GM21619 (cell line): Measurements from ENCODE around the gene LONP2.
A peak's percentile ranks its signal among the peaks of the same experiment; 100 is the strongest.
"Not testable (repeated sequence)": the region's sequence is repeated elsewhere in the genome, so short reads cannot be mapped to it uniquely, and the experiment has no call there.

Experiments
- ATAC-seq: cut with Tn5 transposase; IDR thresholded peaks from one replicate; pipeline ENCODE4 v1.9.1; 2021; ENCODE audit not compliant: unreplicated experiment

Gene LONP2

GRCh38 chr16:48330189-48330840 is 86.2 kb downstream of the LONP2 start:
- ATAC-seq: no peak

DNA sequence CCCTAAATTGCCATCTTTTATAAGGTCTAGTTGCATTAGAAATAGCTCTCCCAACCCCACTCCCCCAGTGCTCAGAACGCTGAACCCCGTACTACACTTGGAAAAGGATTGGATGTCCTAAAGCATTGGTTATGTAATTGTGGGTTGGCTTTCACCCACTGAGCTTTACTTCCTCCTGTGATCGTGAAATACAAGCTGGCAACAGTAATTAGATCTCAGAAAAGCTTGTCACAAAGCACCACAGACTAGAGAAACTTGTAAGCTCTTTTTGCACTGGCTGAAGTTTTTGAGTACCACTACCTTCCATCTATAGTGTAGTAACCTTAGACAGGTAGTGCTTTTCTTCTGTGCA is 86.7 kb downstream of the LONP2 start:
- ATAC-seq: no peak

- no peak for ATAC-seq
Measured at GRCh38 chr16:48332978-48333377, 88.9 kb downstream of the LONP2 start.

DNA sequence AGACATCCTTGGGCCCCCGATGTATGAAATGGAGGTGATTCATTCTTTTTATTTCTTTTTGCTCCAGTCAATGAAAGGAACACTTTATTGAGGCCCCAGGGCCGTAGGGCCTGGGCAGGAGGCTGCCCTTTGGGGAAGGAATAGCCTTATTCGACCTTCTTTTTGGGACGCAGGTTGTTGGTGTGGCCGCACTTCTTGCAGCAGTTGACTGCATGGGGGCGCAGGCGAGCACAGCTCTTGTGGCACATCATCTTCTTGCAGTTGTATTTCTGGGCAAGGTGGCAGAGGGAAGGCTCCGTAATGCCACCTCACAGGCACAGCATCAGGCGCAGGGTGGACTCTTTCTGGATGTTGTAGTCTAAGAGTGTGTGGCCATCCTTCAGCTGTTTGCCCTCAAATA is 90.2 kb downstream of the LONP2 start:
- ATAC-seq: no peak

GRCh38 chr16:48335961-48336360 is 91.9 kb downstream of the LONP2 start:
- ATAC-seq: no peak

GRCh38 chr16:48340054-48340453 is 96.0 kb downstream of the LONP2 start:
- no peak for ATAC-seq

GRCh38 chr16:48342591-48342990 is 98.5 kb downstream of the LONP2 start:
- ATAC-seq: no peak

DNA sequence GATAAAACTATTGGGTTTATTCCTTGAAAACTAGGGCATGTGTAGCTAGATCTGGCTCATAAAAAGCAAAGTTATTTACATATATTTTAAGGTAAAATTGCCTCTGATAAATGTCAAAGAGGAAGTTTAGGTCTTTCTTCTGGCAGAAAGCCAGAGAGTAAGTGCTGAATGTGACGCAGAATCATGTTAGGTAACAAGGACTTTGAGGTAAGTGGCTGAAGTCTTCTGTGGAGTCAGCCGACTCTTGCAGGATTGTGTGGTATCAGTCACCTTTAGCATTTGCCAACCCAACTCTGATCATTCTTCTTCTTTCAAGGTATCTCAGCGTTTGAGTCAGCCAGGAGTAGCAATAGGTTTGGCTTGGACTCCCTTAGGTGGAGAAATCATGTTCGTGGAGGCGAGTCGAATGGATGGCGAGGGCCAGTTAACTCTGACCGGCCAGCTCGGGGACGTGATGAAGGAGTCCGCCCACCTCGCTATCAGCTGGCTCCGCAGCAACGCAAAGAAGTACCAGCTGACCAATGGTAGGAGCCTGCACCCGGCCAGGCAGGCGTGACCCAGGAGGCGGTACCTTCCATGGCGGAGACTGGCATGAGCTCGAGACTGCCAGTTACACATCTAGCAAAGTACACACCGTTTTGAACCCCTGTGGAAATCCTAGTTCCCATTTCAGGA is 103.2 kb downstream of the LONP2 start:
- ATAC-seq: no peak

GRCh38 chr16:48347980-48348379 is 103.9 kb downstream of the LONP2 start:
- no peak for ATAC-seq

- no peak for ATAC-seq
Measured at GRCh38 chr16:48350736-48351135, 106.6 kb downstream of the LONP2 start.

DNA sequence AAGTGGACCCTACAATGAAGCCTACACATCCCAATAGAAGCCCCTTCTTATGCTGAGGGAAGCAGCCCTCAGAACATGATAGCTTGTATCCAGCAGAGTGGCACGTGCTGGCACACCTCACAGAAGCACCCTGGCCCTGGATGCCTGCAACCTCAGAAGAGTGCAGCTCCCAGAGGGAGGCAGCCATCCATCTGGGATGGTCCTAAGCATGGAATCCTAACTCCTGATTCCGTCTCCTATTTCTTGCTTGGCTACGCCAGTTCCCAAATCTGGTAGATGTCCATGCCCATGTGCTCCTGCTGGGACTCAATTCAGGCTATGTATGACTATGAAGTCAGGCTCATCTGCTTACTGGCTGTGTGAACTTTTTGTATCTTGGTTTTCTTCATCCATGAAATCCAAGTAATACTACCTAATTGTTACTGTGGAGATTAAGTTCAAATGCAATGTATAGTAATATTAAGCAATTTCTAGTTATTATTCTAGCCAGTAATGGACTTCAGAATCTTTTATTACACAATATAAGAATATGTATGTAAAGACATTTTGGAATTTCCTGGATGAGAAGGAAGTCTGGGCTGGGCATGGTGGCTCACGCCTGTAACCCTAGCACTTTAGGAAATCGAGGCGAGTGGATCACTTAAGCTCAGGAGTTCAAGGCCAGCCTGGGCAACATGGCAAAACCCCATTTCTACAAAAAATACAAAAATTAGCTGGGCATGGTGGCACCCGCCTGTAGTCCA is 108.7 kb downstream of the LONP2 start:
- ATAC-seq: no peak

- peak; percentile 74 for ATAC-seq
Measured at GRCh38 chr16:48353565-48354163, 109.6 kb downstream of the LONP2 start.

DNA sequence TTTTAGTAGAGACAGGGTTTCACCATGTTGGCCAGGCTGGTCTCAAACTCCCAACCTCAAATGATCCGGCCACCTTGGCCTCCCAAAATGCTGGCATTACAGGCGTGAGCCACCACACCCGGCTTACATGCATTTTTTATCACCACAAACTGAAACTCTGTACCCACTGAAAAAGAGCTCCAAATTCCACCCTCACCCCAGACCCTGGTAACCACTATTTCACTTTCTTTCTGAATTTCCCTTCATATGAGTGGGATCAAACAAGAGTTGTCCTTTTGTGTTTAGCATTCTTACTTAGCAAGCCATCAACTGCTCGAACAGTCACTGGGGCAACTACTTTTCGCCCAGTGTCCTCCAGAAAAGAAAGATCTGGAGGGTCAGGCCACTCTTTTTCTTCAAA is 110.3 kb downstream of the LONP2 start:
- not testable (repeated sequence) for ATAC-seq

DNA sequence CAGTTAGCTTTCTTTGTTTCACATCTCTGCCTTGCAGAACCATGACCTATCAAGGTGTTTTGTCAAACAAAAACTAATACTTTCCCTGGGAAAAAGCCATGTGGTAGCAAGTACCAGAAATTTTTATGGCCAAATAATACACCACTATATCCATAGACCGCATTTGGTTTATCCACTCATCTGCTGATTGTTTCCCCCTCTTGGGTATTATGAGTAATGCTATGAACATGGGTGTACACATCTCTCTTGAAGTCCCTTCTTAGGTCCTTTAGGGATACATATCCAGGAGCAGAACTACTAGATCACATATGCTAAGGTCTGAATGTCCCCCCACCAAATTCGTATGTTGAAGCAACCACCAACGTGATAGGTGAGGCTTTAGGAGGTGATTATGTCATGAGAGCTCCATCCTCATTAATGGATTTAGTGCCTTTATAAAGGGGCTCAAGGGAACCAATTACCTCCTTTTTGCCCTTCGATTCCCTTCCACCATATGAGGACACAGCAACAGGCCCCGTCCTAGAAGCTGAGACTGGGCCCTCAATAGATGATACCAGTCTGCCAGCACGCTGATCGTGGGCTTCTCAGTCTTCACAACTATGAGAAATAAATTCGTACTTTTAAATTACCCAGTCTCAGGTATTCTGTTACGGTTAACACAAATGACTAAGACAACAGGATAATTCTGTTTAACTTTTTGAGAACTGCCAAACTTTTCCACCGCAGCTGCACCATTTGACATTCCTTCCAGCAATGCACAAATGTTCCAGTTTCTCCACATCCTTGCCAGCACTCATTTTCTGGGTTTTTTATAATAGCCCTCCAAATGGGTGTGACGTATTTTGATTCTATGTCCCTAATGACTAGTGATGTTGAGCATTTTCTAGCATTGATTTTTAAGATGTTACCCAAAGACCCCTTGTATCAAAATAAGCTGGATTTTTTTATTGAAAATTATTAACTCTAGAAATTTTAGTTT is 111.1 kb downstream of the LONP2 start:
- ATAC-seq: no peak

- ATAC-seq: no peak
Measured at GRCh38 chr16:48356633-48357376, 112.7 kb downstream of the LONP2 start.

- ATAC-seq: no peak
Measured at GRCh38 chr16:48358419-48358818, 114.3 kb downstream of the LONP2 start.

- no peak for ATAC-seq
Measured at GRCh38 chr16:48359983-48360382, 115.9 kb downstream of the LONP2 start.

DNA sequence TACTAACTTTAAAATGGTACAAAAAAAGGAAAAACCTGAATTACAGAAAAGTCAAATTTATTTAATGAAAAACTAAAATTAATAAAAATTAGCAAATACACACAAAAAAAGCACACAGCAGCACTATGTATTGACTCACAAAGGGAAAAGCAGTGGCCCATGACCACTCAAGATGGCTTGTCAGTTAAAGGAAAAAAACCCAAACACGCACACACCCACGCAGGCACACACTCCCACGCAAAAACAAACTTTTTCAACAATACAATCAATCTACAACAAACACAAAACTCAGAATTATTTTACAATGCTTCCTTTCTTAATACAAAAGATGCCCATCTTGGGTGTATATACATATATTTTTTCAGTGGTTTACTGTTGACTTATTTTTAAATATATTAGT is 116.9 kb downstream of the LONP2 start:
- ATAC-seq: no peak

DNA sequence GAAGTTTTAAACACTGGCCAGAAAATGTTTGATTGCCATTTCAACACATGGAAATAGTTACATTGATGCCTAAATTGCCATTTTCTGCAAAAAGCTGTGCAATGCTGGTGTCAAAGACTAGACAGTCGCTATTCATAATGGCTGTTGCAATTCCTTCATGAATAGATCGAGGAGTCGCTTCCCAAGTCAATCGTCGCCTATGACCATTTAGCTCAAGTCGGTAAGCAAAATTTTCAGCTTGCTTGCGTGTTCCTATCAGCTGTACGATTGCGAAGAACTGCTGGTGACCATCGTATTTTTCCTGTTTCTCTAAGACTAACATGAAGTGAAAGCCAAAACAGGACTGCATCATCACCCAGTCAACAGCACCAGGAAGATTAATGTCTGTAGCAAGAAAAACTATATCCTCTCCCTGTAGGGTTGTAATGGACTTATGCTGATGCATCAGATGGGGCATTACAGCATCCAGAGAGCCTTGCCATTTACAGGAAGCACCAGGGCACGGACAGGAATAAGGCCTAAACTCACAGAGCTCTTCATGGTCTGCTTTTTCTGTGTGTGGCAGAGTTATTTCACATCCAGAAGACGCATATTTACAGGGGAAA is 117.5 kb downstream of the LONP2 start:
- no peak for ATAC-seq
